Measurements from ENCODE around the gene ZNF277.
A peak's percentile ranks its signal among the peaks of the same experiment; 100 is the strongest.

ZNF277 gene

GRCh38 chr7:112195717-112196116 lies 10.8 kb upstream of the ZNF277 start:
- no peak for ATAC-seq (ENCODE audit: low read depth)
- no peak for TF ChIP-seq CTCF (IDR thresholded peaks at IDR 0.05; ENCODE audit: poor library complexity, severe bottlenecking)
- peaks cover 49% of the 10 kb centered on the region for H3K4me1 ChIP-seq (ENCODE audit: insufficient read depth, poor library complexity, severe bottlenecking)
- no peaks in the 10 kb centered on the region for H3K36me3 ChIP-seq (ENCODE audit: low read depth)
- no peak overlapping the region for H3K27ac ChIP-seq (ENCODE audit: poor library complexity, severe bottlenecking)
- peaks cover 3% of the 10 kb centered on the region for H3K9me3 ChIP-seq (ENCODE audit: severe bottlenecking)
- no peak for DNase-seq (ENCODE audit: low spot score)
- H3K27me3 ChIP-seq (ENCODE audit: insufficient read depth, poor library complexity, severe bottlenecking): no peaks in the 10 kb centered on the region
- no peak overlapping the region for H3K4me3 ChIP-seq (ENCODE audit: severe bottlenecking)

- peaks cover 58% of the 10 kb centered on the region for H3K4me1 ChIP-seq (ENCODE audit: insufficient read depth, poor library complexity, severe bottlenecking)
These were observed 9.2 kb upstream of the ZNF277 start for GRCh38 chr7:112197322-112197721.

GRCh38 chr7:112199035-112199655 lies 7.3 kb upstream of the ZNF277 start:
- Histone ChIP-seq H3K27me3 (ENCODE audit: insufficient read depth, poor library complexity, severe bottlenecking) (no peaks in the 10 kb centered on the region), H3K27ac (ENCODE audit: poor library complexity, severe bottlenecking) (peak overlapping the region; percentile 81), H3K36me3 (ENCODE audit: low read depth) (no peaks in the 10 kb centered on the region), H3K9me3 (ENCODE audit: severe bottlenecking) (no peaks in the 10 kb centered on the region), H3K4me3 (ENCODE audit: severe bottlenecking) (no peak overlapping the region), H3K4me1 (ENCODE audit: insufficient read depth, poor library complexity, severe bottlenecking) (peaks cover 52% of the 10 kb centered on the region)
- ATAC-seq (ENCODE audit: low read depth): peak; percentile 59
- TF ChIP-seq CTCF (IDR thresholded peaks at IDR 0.05; ENCODE audit: poor library complexity, severe bottlenecking): no peak
- no peak for DNase-seq (ENCODE audit: low spot score)

More at GRCh38 chr7:112197322-112197721, 9.2 kb upstream of the ZNF277 start:
- ATAC-seq (ENCODE audit: low read depth) (no peak), DNase-seq (ENCODE audit: low spot score) (no peak)
- H3K4me3 ChIP-seq (ENCODE audit: severe bottlenecking): no peak overlapping the region
- peaks cover 3% of the 10 kb centered on the region for H3K9me3 ChIP-seq (ENCODE audit: severe bottlenecking)
- no peaks in the 10 kb centered on the region for H3K27me3 ChIP-seq (ENCODE audit: insufficient read depth, poor library complexity, severe bottlenecking)
- peak overlapping the region; percentile 81 for H3K27ac ChIP-seq (ENCODE audit: poor library complexity, severe bottlenecking)
- no peaks in the 10 kb centered on the region for H3K36me3 ChIP-seq (ENCODE audit: low read depth)
- no peak for TF ChIP-seq CTCF (IDR thresholded peaks at IDR 0.05; ENCODE audit: poor library complexity, severe bottlenecking)

- DNase-seq (ENCODE audit: low spot score) (no peak), ATAC-seq (ENCODE audit: low read depth) (no peak)
- Histone ChIP-seq H3K36me3 (ENCODE audit: low read depth) (no peaks in the 10 kb centered on the region), H3K4me1 (ENCODE audit: insufficient read depth, poor library complexity, severe bottlenecking) (peaks cover 51% of the 10 kb centered on the region), H3K27ac (ENCODE audit: poor library complexity, severe bottlenecking) (peak overlapping the region; percentile 81), H3K9me3 (ENCODE audit: severe bottlenecking) (no peaks in the 10 kb centered on the region), H3K27me3 (ENCODE audit: insufficient read depth, poor library complexity, severe bottlenecking) (no peaks in the 10 kb centered on the region), H3K4me3 (ENCODE audit: severe bottlenecking) (no peak overlapping the region)
- TF ChIP-seq CTCF (IDR thresholded peaks at IDR 0.05; ENCODE audit: poor library complexity, severe bottlenecking): no peak
These were observed 6.8 kb upstream of the ZNF277 start for GRCh38 chr7:112199672-112200071.

GRCh38 chr7:112201411-112201810 lies 5.1 kb upstream of the ZNF277 start:
- DNase-seq (ENCODE audit: low spot score) (no peak), ATAC-seq (ENCODE audit: low read depth) (peak; percentile 46)
- no peaks in the 10 kb centered on the region for H3K36me3 ChIP-seq (ENCODE audit: low read depth)
- H3K9me3 ChIP-seq (ENCODE audit: severe bottlenecking): no peaks in the 10 kb centered on the region
- no peak overlapping the region for H3K4me3 ChIP-seq (ENCODE audit: severe bottlenecking)
- peaks cover 51% of the 10 kb centered on the region for H3K4me1 ChIP-seq (ENCODE audit: insufficient read depth, poor library complexity, severe bottlenecking)
- H3K27ac ChIP-seq (ENCODE audit: poor library complexity, severe bottlenecking): peak overlapping the region; percentile 81
- TF ChIP-seq CTCF (IDR thresholded peaks at IDR 0.05; ENCODE audit: poor library complexity, severe bottlenecking): no peak
- no peaks in the 10 kb centered on the region for H3K27me3 ChIP-seq (ENCODE audit: insufficient read depth, poor library complexity, severe bottlenecking)
